ENCODE results near the gene DPH6. TPM values are rescaled to one million over a fixed set of nuclear protein-coding genes. Genes with fewer than 3 reads are reported as not detected.
A peak's percentile ranks its signal among the peaks of the same experiment; 100 is the strongest.
"Not testable (repeated sequence)": the region's sequence is repeated elsewhere in the genome, so short reads cannot be mapped to it uniquely, and the experiment has no call there.

The DPH6 gene
- total RNA-seq, 1 donor from 2014 or later: 18.0 TPM

- no peak for DNase-seq
Measured at GRCh38 chr15:35431281-35431680, 114.7 kb downstream of the DPH6 start.

- no peak for DNase-seq
Measured at GRCh38 chr15:35430301-35430700, 115.7 kb downstream of the DPH6 start.

GRCh38 chr15:35427496-35427895 is 118.5 kb downstream of the DPH6 start:
- DNase-seq: no peak

- peak; percentile 66 for DNase-seq
Measured at GRCh38 chr15:35427091-35427490, 118.9 kb downstream of the DPH6 start.

GRCh38 chr15:35410775-35411174 is 135.2 kb downstream of the DPH6 start:
- no peak for DNase-seq

- DNase-seq: peak; percentile 59
Measured at GRCh38 chr15:35399901-35400300, 146.1 kb downstream of the DPH6 start.

GRCh38 chr15:35397027-35397426 is 148.9 kb downstream of the DPH6 start:
- DNase-seq: no peak

GRCh38 chr15:35394416-35394815 is 151.5 kb downstream of the DPH6 start:
- no peak for DNase-seq

GRCh38 chr15:35393398-35393797 is 152.6 kb downstream of the DPH6 start:
- DNase-seq: no peak

GRCh38 chr15:35391408-35391984 is 154.5 kb downstream of the DPH6 start:
- not testable (repeated sequence) for DNase-seq

GRCh38 chr15:35383506-35383905 is 162.5 kb downstream of the DPH6 start:
- no peak for DNase-seq

- no peak for DNase-seq
Measured at GRCh38 chr15:35381328-35381727, 164.6 kb downstream of the DPH6 start.

GRCh38 chr15:35379972-35380371 is 166.0 kb downstream of the DPH6 start:
- no peak for DNase-seq

- not testable (repeated sequence) for DNase-seq
Measured at GRCh38 chr15:35378454-35378853, 167.5 kb downstream of the DPH6 start.

- DNase-seq: no peak
Measured at GRCh38 chr15:35376707-35377106, 169.3 kb downstream of the DPH6 start.

- DNase-seq: no peak
Measured at GRCh38 chr15:35374661-35375060, 171.3 kb downstream of the DPH6 start.

GRCh38 chr15:35362195-35362829 is 183.7 kb downstream of the DPH6 start:
- DNase-seq: no peak

- no peak for DNase-seq
Measured at GRCh38 chr15:35358824-35359223, 187.1 kb downstream of the DPH6 start.

GRCh38 chr15:35351059-35351458 is 194.9 kb downstream of the DPH6 start:
- no peak for DNase-seq

- no peak for DNase-seq
Measured at GRCh38 chr15:35349916-35350315, 196.0 kb downstream of the DPH6 start.

- no peak for DNase-seq
Measured at GRCh38 chr15:35330916-35331315, 215.0 kb downstream of the DPH6 start.

GRCh38 chr15:35330048-35330695 is 215.8 kb downstream of the DPH6 start:
- DNase-seq: peak; percentile 13

- no peak for DNase-seq
Measured at GRCh38 chr15:35329521-35329961, 216.4 kb downstream of the DPH6 start.

GRCh38 chr15:35328836-35329235 is 217.1 kb downstream of the DPH6 start:
- DNase-seq: not testable (repeated sequence)

Measured in skin of body (tissue), 2 donors.